HFFc6 (cell line): ENCODE data around the gene UGT1A6. TPM values are rescaled to one million over a fixed set of nuclear protein-coding genes. Genes with fewer than 3 reads are reported as not detected.

Experiments used
- DNase-seq: peaks from one replicate; pipeline ENCODE4 v3.0.0-alpha.2; 2018
- H3K27ac Mint-ChIP-seq: 2 replicates; pipeline ENCODE4 v1.8.0; 2020; ENCODE audit warnings: mild to moderate bottlenecking, mixed read lengths
- H3K27me3 Mint-ChIP-seq: 2 replicates; pipeline ENCODE4 v1.8.0; 2021; ENCODE audit warnings: mild to moderate bottlenecking, moderate library complexity, mixed read lengths; ENCODE audit not compliant: insufficient read depth
- H3K36me3 Mint-ChIP-seq: 2 replicates; pipeline ENCODE4 v1.8.0; 2021; ENCODE audit warnings: low read depth, mixed read lengths
- H3K4me1 Mint-ChIP-seq: 2 replicates; pipeline ENCODE4 v1.8.0; 2020; ENCODE audit warnings: low read depth, mixed read lengths
- H3K4me3 Mint-ChIP-seq: 2 replicates; pipeline ENCODE4 v1.8.0; 2020; ENCODE audit warnings: mild to moderate bottlenecking, moderate library complexity, mixed read lengths
- H3K9me3 Mint-ChIP-seq: 2 replicates; pipeline ENCODE4 v1.8.0; 2020; ENCODE audit warnings: mild to moderate bottlenecking, mixed read lengths
- total RNA-seq, 6 experiments: library from RNA; stranded (reverse); fragmentation: NEBNext Ultra II Directional; extraction: Animal tissue kit (Norgen Biotek cat#: 25700); gene quantifications; 2 replicates in 1 of 6; 3 replicates in 5 of 6; pipeline ENCODE4 v1.2.3, GENCODE V29; 2021
- TF ChIP-seq, protein P1 (sequence below): fragments of 200-600 bp; sonication (generic); IDR thresholded peaks from 2 replicates; pipeline ENCODE4 v1.5.0; 2021; ENCODE audit warnings: antibody characterized with exemption, mild to moderate bottlenecking

The UGT1A6 gene
- total RNA-seq, 6 experiments from 2014 or later, result not detected

GRCh38 chr2:233764761-233765160 is 72.1 kb downstream of the UGT1A6 start:
- H3K4me3 Mint-ChIP-seq, result no peak overlapping the region
- TF ChIP-seq, protein P1, sequence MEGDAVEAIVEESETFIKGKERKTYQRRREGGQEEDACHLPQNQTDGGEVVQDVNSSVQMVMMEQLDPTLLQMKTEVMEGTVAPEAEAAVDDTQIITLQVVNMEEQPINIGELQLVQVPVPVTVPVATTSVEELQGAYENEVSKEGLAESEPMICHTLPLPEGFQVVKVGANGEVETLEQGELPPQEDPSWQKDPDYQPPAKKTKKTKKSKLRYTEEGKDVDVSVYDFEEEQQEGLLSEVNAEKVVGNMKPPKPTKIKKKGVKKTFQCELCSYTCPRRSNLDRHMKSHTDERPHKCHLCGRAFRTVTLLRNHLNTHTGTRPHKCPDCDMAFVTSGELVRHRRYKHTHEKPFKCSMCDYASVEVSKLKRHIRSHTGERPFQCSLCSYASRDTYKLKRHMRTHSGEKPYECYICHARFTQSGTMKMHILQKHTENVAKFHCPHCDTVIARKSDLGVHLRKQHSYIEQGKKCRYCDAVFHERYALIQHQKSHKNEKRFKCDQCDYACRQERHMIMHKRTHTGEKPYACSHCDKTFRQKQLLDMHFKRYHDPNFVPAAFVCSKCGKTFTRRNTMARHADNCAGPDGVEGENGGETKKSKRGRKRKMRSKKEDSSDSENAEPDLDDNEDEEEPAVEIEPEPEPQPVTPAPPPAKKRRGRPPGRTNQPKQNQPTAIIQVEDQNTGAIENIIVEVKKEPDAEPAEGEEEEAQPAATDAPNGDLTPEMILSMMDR, result no peak
- peaks cover 4% of the 10 kb centered on the region; the same call in 1 of the 2 replicates for H3K27me3 Mint-ChIP-seq
- peaks cover 12% of the 10 kb centered on the region for H3K4me1 Mint-ChIP-seq
- no peaks in the 10 kb centered on the region for H3K36me3 Mint-ChIP-seq
- peaks cover 14% of the 10 kb centered on the region for H3K9me3 Mint-ChIP-seq
- DNase-seq, result no peak
- H3K27ac Mint-ChIP-seq, result no peak overlapping the region

- no peaks in the 10 kb centered on the region for H3K36me3 Mint-ChIP-seq
- no peak overlapping the region for H3K4me3 Mint-ChIP-seq
- TF ChIP-seq, protein P1, result no peak
- peaks cover 8% of the 10 kb centered on the region for H3K27me3 Mint-ChIP-seq
- peaks cover 4% of the 10 kb centered on the region for H3K9me3 Mint-ChIP-seq
- no peak for DNase-seq
- peaks cover 12% of the 10 kb centered on the region for H3K4me1 Mint-ChIP-seq
- H3K27ac Mint-ChIP-seq, result no peak overlapping the region
Observed at GRCh38 chr2:233766416-233766815, 73.7 kb downstream of the UGT1A6 start.

- no peak overlapping the region for H3K4me3 Mint-ChIP-seq
- peaks cover 12% of the 10 kb centered on the region for H3K4me1 Mint-ChIP-seq
- TF ChIP-seq, protein P1, result no peak
- no peaks in the 10 kb centered on the region for H3K36me3 Mint-ChIP-seq
- peaks cover 4% of the 10 kb centered on the region for H3K9me3 Mint-ChIP-seq
- no peak for DNase-seq
- H3K27ac Mint-ChIP-seq, result no peak overlapping the region
- peaks cover 8% of the 10 kb centered on the region for H3K27me3 Mint-ChIP-seq
Observed at GRCh38 chr2:233768076-233768475, 75.4 kb downstream of the UGT1A6 start.

- no peaks in the 10 kb centered on the region for H3K36me3 Mint-ChIP-seq
- TF ChIP-seq, protein P1, result no peak
- H3K27me3 Mint-ChIP-seq, result peaks cover 8% of the 10 kb centered on the region
- no peak for DNase-seq
- H3K4me3 Mint-ChIP-seq, result no peak overlapping the region
- no peak overlapping the region for H3K27ac Mint-ChIP-seq
- peaks cover 4% of the 10 kb centered on the region for H3K9me3 Mint-ChIP-seq
- H3K4me1 Mint-ChIP-seq, result peaks cover 5% of the 10 kb centered on the region
Observed at GRCh38 chr2:233769260-233769659, 76.6 kb downstream of the UGT1A6 start.

- Mint-ChIP-seq H3K4me1 (no peaks in the 10 kb centered on the region), H3K27ac (no peak overlapping the region), H3K9me3 (peaks cover 17% of the 10 kb centered on the region), H3K4me3 (no peak overlapping the region), H3K27me3 (peaks cover 9% of the 10 kb centered on the region), H3K36me3 (no peaks in the 10 kb centered on the region)
- TF ChIP-seq, protein P1, result no peak
- no peak for DNase-seq
Observed at GRCh38 chr2:233772153-233772552, 79.5 kb downstream of the UGT1A6 start.

- DNase-seq, result no peak
- H3K9me3 Mint-ChIP-seq, result peaks cover 17% of the 10 kb centered on the region
- H3K27me3 Mint-ChIP-seq, result peaks cover 10% of the 10 kb centered on the region
- H3K27ac Mint-ChIP-seq, result no peak overlapping the region
- H3K4me1 Mint-ChIP-seq, result no peaks in the 10 kb centered on the region
- no peak overlapping the region for H3K4me3 Mint-ChIP-seq
- TF ChIP-seq, protein P1, result no peak
- no peaks in the 10 kb centered on the region for H3K36me3 Mint-ChIP-seq
Observed at GRCh38 chr2:233772583-233772982, 79.9 kb downstream of the UGT1A6 start.
